ENCODE results near the gene POLD1. TPM values are rescaled to one million over a fixed set of nuclear protein-coding genes. Genes with fewer than 3 reads are reported as not detected.
"Not testable (repeated sequence)": the region's sequence is repeated elsewhere in the genome, so short reads cannot be mapped to it uniquely, and the experiment has no call there.

The POLD1 gene
- total RNA-seq, 4 donors from 2014 or later, result 14.0 to 18.8 (median 17.6) TPM

GRCh38 chr19:50344661-50345318 is 39.4 kb upstream of the POLD1 start:
- TF ChIP-seq CTCF (IDR thresholded peaks at IDR 0.05), result no peak
- TF ChIP-seq POLR2A (IDR thresholded peaks at IDR 0.05), result peak in 1 of 4 donors; percentile 16
- no peak for DNase-seq
- no peaks in the 10 kb centered on the region for H3K36me3 ChIP-seq
- H3K27me3 ChIP-seq, result no peaks in the 10 kb centered on the region
- no peak overlapping the region for H3K4me3 ChIP-seq
- intact Hi-C loops (cut with DNase I), result no loop called here
- H3K4me1 ChIP-seq, result peaks cover 0 to 9% (median 2%) of the 10 kb centered on the region in 3 donors
- WGBS, 2 donors, result 57 to 62% methylated on average over 7 to 8 of the region's 8 CpGs
- H3K27ac ChIP-seq, result no peak overlapping the region
- H3K9me3 ChIP-seq, result peaks cover 0 to 16% (median 14%) of the 10 kb centered on the region in 3 donors

- H3K27me3 ChIP-seq; H3K27ac ChIP-seq; intact Hi-C loops (cut with DNase I); H3K4me3 ChIP-seq; DNase-seq; H3K36me3 ChIP-seq: not testable (repeated sequence)
- Histone ChIP-seq H3K4me1 (peaks cover 0 to 25% (median 2%) of the 10 kb centered on the region in 3 donors), H3K9me3 (peaks cover 0 to 16% (median 14%) of the 10 kb centered on the region in 3 donors)
- WGBS, 2 donors, result 70 to 74% methylated on average over 8 of the region's 8 CpGs
Measured at GRCh38 chr19:50347089-50347581, 37.0 kb upstream of the POLD1 start.

GRCh38 chr19:50349277-50350057 is 34.7 kb upstream of the POLD1 start:
- 57 to 70% methylated on average over 13 to 17 of the region's 22 CpGs for WGBS, 2 donors
- no peak for DNase-seq
- H3K27me3 ChIP-seq, result no peaks in the 10 kb centered on the region
- no peak overlapping the region for H3K4me3 ChIP-seq
- peak overlapping the region in 2 of 4 donors; percentile 42 to 60 for H3K27ac ChIP-seq
- H3K36me3 ChIP-seq, result no peaks in the 10 kb centered on the region
- H3K9me3 ChIP-seq, result peaks cover 0 to 10% (median 7%) of the 10 kb centered on the region in 3 donors
- TF ChIP-seq POLR2A (IDR thresholded peaks at IDR 0.05), result no peak
- TF ChIP-seq CTCF (IDR thresholded peaks at IDR 0.05), result peak in 1 of 6 experiments; percentile 15
- intact Hi-C loops (cut with DNase I), result no loop called here
- peaks cover 0 to 25% (median 2%) of the 10 kb centered on the region in 3 donors for H3K4me1 ChIP-seq

GRCh38 chr19:50352242-50352641 is 31.9 kb upstream of the POLD1 start:
- WGBS, 2 donors, result 56 to 71% methylated on average over 3 to 4 of the region's 4 CpGs
- intact Hi-C loops (cut with DNase I), result no loop called here
- H3K27me3 ChIP-seq, result peaks cover 0 to under 1% (median 0%) of the 10 kb centered on the region in 4 donors
- H3K36me3 ChIP-seq, result no peaks in the 10 kb centered on the region
- no peak for TF ChIP-seq POLR2A (IDR thresholded peaks at IDR 0.05)
- no peak for TF ChIP-seq CTCF (IDR thresholded peaks at IDR 0.05)
- H3K4me3 ChIP-seq, result no peak overlapping the region
- H3K27ac ChIP-seq, result no peak overlapping the region
- peaks cover 0 to 30% (median 2%) of the 10 kb centered on the region in 3 donors for H3K4me1 ChIP-seq
- H3K9me3 ChIP-seq, result no peaks in the 10 kb centered on the region
- DNase-seq, result no peak

- peaks cover 0 to 42% (median 2%) of the 10 kb centered on the region in 3 donors for H3K4me1 ChIP-seq
- H3K36me3 ChIP-seq; intact Hi-C loops (cut with DNase I); H3K27ac ChIP-seq; H3K9me3 ChIP-seq; H3K4me3 ChIP-seq; DNase-seq: not testable (repeated sequence)
- WGBS, 2 donors, result 92 to 100% methylated on average over 4 to 6 of the region's 7 CpGs
- peaks cover 0 to 11% (median 0%) of the 10 kb centered on the region in 4 donors for H3K27me3 ChIP-seq
Measured at GRCh38 chr19:50353487-50353880, 30.7 kb upstream of the POLD1 start.

GRCh38 chr19:50356691-50357177 is 27.4 kb upstream of the POLD1 start:
- H3K4me3 ChIP-seq, result peak overlapping the region in 3 of 4 donors; percentile 40 to 62 (median 41)
- intact Hi-C loops (cut with DNase I), result no loop called here
- H3K9me3 ChIP-seq, result no peaks in the 10 kb centered on the region
- peaks cover 0 to 15% (median 0%) of the 10 kb centered on the region in 4 donors for H3K27me3 ChIP-seq
- WGBS, 2 donors, result 32 to 35% methylated on average over 13 of the region's 13 CpGs
- no peak for TF ChIP-seq POLR2A (IDR thresholded peaks at IDR 0.05)
- no peak for TF ChIP-seq CTCF (IDR thresholded peaks at IDR 0.05)
- H3K4me1 ChIP-seq, result peaks cover 0 to 25% (median 0%) of the 10 kb centered on the region in 3 donors
- H3K36me3 ChIP-seq, result no peaks in the 10 kb centered on the region
- no peak overlapping the region for H3K27ac ChIP-seq
- DNase-seq, result no peak

Measured in esophagus squamous epithelium (tissue), 5 donors.